Frontal cortex (tissue), 4 donors: ENCODE data around the gene IFNA7. TPM values are rescaled to one million over a fixed set of nuclear protein-coding genes. Genes with fewer than 3 reads are reported as not detected.
"Not testable (repeated sequence)": the region's sequence is repeated elsewhere in the genome, so short reads cannot be mapped to it uniquely, and the experiment has no call there.

Experiments used
- DNase-seq, 2 donors: peaks; one replicate each; pipeline ENCODE4 v3.0.0; 2012; ENCODE audit warnings: low spot score in 2 of 2
- FAIRE-seq: peaks from 2 replicates; lab custom pipeline; 2012; peaks lifted over from hg19 to GRCh38; lab: Jason Lieb, UNC
- small RNA-seq: library from RNA; depleted of rRNA; stranded (forward); fragments of <200 nt; gene quantifications from one replicate; pipeline ENCODE3, GENCODE V24; 2014
- total RNA-seq: library from RNA; depleted of rRNA; stranded (reverse); fragments of >200 nt; gene quantifications from one replicate; pipeline ENCODE4 v1.2.3, GENCODE V29; 2014
- donor health status: control.
- donor health status: control.
- donor health status: control.

Gene IFNA7
- total RNA-seq, 1 donor from 2014 or later = not detected

DNA sequence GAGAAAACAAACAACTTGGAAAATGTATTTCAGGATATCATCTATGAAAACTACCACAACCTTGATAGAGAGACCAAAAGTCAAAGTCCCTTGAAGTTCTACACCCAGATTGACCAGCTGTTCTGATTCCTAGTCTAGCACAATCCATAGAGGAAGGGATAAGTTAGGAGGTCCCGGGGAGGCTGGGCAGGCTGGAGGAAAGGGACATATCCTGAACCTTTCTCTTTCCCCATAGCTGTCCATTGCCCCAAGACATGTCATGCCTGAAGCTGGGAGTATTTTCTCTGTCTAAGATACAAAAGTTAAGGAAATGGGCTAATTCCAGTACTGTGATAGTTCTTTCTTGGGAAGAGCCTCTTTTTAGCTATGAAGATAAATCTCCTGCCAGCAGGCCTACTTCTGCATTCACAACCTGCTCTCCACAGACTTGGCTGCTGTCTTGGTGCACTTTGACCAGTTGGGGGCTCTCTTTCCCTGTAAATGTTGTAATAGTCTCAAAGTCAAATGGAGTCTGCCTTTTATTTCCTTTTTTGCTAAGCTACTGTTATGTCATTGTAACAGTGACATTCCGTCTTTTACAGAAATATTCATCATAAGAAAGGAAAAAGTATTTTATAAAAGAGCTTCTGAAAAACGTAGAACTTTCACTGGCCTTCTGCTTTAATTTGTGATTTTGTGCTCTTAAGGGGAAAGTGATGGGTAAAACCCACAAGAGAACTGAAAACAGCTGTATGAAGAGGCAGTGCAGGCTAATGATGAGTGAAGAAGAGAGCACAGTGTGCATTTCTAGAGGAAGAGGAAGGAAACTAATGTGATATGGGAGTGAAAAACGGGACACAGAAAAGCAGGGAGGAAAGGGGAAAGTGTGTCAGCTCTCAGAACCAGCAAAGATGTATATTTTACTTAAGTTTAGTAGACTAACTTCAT, 18.9 kb downstream of the IFNA7 start:
- FAIRE-seq = peak; percentile 70
- not testable (repeated sequence) for DNase-seq

- FAIRE-seq (no peak), DNase-seq (no peak)
Measured at GRCh38 chr9:21174671-21175070, 27.3 kb downstream of the IFNA7 start.

- no peak for FAIRE-seq
- no peak for DNase-seq
Measured at GRCh38 chr9:21172156-21172555, 29.8 kb downstream of the IFNA7 start.

DNA sequence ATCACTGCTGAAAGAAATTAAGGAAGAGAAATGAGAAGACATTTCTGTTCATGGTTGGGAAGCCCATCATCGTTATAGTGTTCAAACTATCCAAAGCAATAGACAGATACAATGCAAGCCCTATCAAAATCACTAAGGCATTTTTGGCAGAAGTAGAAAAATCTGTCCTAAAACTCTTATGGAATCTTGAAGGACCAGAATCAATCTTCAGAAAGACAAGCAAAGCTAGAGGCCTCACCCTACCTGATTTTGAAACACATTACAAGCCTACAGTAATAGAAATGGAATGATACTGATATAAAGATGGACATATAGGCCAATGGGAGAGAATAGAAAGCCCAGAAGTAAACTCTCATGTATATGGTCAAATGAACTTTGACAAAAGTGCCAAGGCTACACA, 30.7 kb downstream of the IFNA7 start:
- DNase-seq (no peak), FAIRE-seq (no peak)

- FAIRE-seq, DNase-seq: not testable (repeated sequence)
Measured at GRCh38 chr9:21166560-21166959, 35.4 kb downstream of the IFNA7 start, which contains the start of gene IFNA21. Gene IFNA21 (minus strand): TSS chr9:21166660. CDS start chr9:21166612, 48 bp downstream.

DNA sequence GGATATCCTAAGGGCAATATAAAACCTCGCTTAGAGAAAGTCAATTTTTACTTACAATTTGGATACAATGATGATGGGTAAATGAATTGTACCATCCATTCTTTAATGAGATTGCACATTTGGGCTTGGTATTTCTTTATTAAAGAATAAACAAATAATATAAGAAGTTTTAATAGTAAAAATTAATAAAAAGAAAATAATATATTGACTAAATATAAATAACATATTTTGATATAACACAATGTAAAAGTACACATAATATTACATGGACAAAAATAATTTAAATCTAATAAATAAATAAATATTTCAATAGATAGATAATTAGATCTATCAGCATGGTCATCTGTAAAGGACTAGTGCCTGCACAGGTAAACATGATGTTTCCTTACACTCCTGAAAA, 36.5 kb downstream of the IFNA7 start:
- FAIRE-seq = peak; percentile 69
- no peak for DNase-seq

DNA sequence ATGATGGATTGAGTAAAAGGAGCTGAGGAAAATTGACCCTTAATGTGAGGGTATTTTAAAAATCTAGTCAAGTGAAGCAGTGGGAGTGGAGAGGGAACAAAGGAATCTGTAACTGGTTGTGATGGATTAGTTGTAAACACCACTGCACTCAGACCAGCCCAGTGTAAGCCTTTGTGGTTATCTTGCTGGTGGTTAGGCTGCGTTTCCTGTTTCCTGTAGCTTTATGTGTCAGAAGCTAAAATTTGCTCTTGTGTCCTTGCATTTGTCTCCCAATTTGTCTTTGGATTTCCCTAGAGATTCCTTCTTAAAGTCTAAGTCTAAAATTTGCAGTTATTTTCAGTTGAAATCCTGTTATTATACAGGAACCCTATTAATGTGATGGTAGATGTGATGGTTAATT, 41.8 kb downstream of the IFNA7 start:
- no peak for FAIRE-seq

DNA sequence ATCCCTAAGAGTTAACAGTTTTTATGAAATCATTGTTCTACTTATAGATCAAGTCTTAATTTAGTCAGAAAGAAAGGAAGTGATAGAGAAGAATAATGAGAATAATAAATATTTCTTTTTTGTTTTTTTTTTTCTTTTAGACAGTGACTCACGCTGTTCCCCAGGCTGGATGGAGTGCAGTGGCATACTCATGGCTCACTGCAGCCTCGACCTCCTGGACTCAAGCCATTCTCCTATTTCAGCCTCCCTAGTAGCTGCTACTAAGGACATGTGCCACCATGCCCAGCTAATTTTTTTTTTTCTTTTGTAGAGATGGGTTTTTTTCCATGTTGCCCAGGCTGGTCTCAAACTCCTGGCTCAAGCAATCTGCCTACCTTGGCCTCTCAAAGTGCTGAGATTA, 46.5 kb downstream of the IFNA7 start:
- no peak for FAIRE-seq
- DNase-seq = no peak

More for the DNA sequence above, 41.8 kb downstream of the IFNA7 start:
- DNase-seq = no peak

GRCh38 chr9:21154018-21154608, 47.9 kb downstream of the IFNA7 start:
- DNase-seq (no peak), FAIRE-seq (no peak)

- no peak for FAIRE-seq
- no peak for DNase-seq
Measured at GRCh38 chr9:21153336-21154017, 48.5 kb downstream of the IFNA7 start.

Small RNA genes within 50 kb of the gene (small RNA-seq; reads per million reads assigned to genes)
- gene RF00019 = not detected

Other genes starting within 250 kb of the IFNA7 start
- 0.41 TPM for gene HACD4, start 170.6 kb downstream of the IFNA7 start, total RNA-seq
- not detected for gene IFNB1, start 124.3 kb downstream of the IFNA7 start, total RNA-seq
- gene IFNW1, start 60.4 kb downstream of the IFNA7 start, total RNA-seq = not detected
- gene IFNA21, start 35.5 kb downstream of the IFNA7 start, total RNA-seq = not detected
- gene IFNA4, start 14.6 kb downstream of the IFNA7 start, total RNA-seq = not detected
- not detected for gene IFNA10, start 4.9 kb upstream of the IFNA7 start, total RNA-seq
- gene IFNA16, start 15.1 kb upstream of the IFNA7 start, total RNA-seq = not detected
- not detected for gene IFNA17, start 26.0 kb upstream of the IFNA7 start, total RNA-seq
- gene IFNA14, start 37.8 kb upstream of the IFNA7 start, total RNA-seq = not detected
- not detected for gene IFNA5, start 103.1 kb upstream of the IFNA7 start, total RNA-seq
- gene KLHL9, start 133.2 kb upstream of the IFNA7 start, total RNA-seq = 71.7 TPM
- gene IFNA6, start 148.7 kb upstream of the IFNA7 start, total RNA-seq = not detected
- not detected for gene IFNA13, start 165.9 kb upstream of the IFNA7 start, total RNA-seq
- gene IFNA2, start 183.2 kb upstream of the IFNA7 start, total RNA-seq = not detected
- gene IFNA8, start 206.9 kb upstream of the IFNA7 start, total RNA-seq = not detected
- gene IFNA1, start 238.2 kb upstream of the IFNA7 start, total RNA-seq = not detected